ENCODE data around the gene CGB8. TPM values are rescaled to one million over a fixed set of nuclear protein-coding genes. Genes with fewer than 3 reads are reported as not detected.

Gene CGB8
- total RNA-seq, 4 donors from 2014 or later = not detected

DNA sequence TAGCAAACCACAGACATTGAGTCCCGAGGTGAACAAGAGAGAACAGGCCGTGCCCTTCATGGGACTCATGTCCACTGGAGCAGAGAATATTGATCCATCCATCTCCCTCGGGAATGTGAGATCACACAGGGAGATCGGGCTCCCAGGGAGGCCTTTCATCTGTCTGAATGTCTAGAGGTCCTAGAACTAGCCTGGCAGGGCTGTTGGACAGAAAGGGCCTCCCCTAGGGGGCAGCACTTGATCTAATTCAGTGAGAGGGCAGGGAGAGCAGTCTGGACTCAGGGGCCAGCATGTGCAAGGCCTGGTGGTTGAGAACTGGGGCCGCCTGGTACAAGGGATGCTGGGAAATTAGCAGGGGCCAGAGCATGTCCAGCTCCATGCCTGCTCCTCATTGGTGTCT lies 50.9 kb downstream of the CGB8 start:
- H3K36me3 ChIP-seq = peaks cover 0 to 35% (median 0%) of the 10 kb centered on the region in 3 donors

More for the DNA sequence above, 50.9 kb downstream of the CGB8 start:
- Histone ChIP-seq H3K4me3 (no peak overlapping the region), H3K27me3 (no peaks in the 10 kb centered on the region), H3K9me3 (no peaks in the 10 kb centered on the region), H3K4me1 (peaks cover 0 to 17% (median 11%) of the 10 kb centered on the region in 4 donors), H3K27ac (no peak overlapping the region)
- 71 to 86% methylated on average over 5 of the region's 5 CpGs for WGBS, 2 donors
- DNase-seq (ENCODE audit: low spot score in 2 of 2) = no peak
- TF ChIP-seq, protein P1, sequence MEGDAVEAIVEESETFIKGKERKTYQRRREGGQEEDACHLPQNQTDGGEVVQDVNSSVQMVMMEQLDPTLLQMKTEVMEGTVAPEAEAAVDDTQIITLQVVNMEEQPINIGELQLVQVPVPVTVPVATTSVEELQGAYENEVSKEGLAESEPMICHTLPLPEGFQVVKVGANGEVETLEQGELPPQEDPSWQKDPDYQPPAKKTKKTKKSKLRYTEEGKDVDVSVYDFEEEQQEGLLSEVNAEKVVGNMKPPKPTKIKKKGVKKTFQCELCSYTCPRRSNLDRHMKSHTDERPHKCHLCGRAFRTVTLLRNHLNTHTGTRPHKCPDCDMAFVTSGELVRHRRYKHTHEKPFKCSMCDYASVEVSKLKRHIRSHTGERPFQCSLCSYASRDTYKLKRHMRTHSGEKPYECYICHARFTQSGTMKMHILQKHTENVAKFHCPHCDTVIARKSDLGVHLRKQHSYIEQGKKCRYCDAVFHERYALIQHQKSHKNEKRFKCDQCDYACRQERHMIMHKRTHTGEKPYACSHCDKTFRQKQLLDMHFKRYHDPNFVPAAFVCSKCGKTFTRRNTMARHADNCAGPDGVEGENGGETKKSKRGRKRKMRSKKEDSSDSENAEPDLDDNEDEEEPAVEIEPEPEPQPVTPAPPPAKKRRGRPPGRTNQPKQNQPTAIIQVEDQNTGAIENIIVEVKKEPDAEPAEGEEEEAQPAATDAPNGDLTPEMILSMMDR (IDR thresholded peaks at IDR 0.05) = no peak
- no peak for TF ChIP-seq EP300 (IDR thresholded peaks at IDR 0.05)
- TF ChIP-seq POLR2A (IDR thresholded peaks at IDR 0.05) = no peak

Small RNA genes lying within 50 kb of the gene (small RNA-seq; reads per million reads assigned to genes)
- gene MIR6798 = not detected
- not detected for gene RN7SL708P

Other genes starting within 250 kb of the CGB8 start
- 100 to 1,000 TPM in 1 of 4 donors, 10 to 100 TPM in 3; 75.8 to 108 (median 88.3) TPM for gene BCAT2, start 238.1 kb downstream of the CGB8 start, total RNA-seq
- gene HSD17B14, start 212.6 kb downstream of the CGB8 start, total RNA-seq = 10 to 100 TPM; 20.1 to 34.5 (median 26.3) TPM
- gene PLEKHA4, start 180.5 kb downstream of the CGB8 start, total RNA-seq = 100 to 1,000 TPM; 211 to 444 (median 282) TPM
- 100 to 1,000 TPM in 2 of 4 donors, 10 to 100 TPM in 2; 81.0 to 171 (median 101) TPM for gene PPP1R15A, start 176.7 kb downstream of the CGB8 start, total RNA-seq
- 1 to 10 TPM in 1 of 4 donors, under 1 TPM in 2, not detected in 1; 0.22 to 2.5 (median 0.60) TPM for gene TULP2, start 150.4 kb downstream of the CGB8 start, total RNA-seq
- 100 to 1,000 TPM; 220 to 352 (median 287) TPM for gene NUCB1, start 148.8 kb downstream of the CGB8 start, total RNA-seq
- 1 to 10 TPM in 1 of 4 donors, not detected in 3; 1.2 TPM for gene DHDH, start 115.4 kb downstream of the CGB8 start, total RNA-seq
- 10 to 100 TPM; 31.4 to 61.2 (median 38.4) TPM for gene BAX, start 94.2 kb downstream of the CGB8 start, total RNA-seq
- 1,000 to 10,000 TPM; 5,480 to 8,362 (median 5,857) TPM for gene FTL, start 83.8 kb downstream of the CGB8 start, total RNA-seq
- 10 to 100 TPM; 28.8 to 42.0 (median 31.0) TPM for gene GYS1, start 55.8 kb downstream of the CGB8 start, total RNA-seq
- 100 to 1,000 TPM in 1 of 4 donors, 10 to 100 TPM in 3; 69.2 to 120 (median 78.5) TPM for gene RUVBL2, start 55.2 kb downstream of the CGB8 start, total RNA-seq
- 1 to 10 TPM in 1 of 4 donors, not detected in 3; 2.6 TPM for gene LHB, start 32.0 kb downstream of the CGB8 start, total RNA-seq
- gene CGB3, start 24.8 kb downstream of the CGB8 start, total RNA-seq = not detected
- gene CGB2, start 17.2 kb downstream of the CGB8 start, total RNA-seq = not detected
- not detected for gene CGB1, start 12.2 kb downstream of the CGB8 start, total RNA-seq
- not detected for gene CGB5, start 5.3 kb downstream of the CGB8 start, total RNA-seq
- not detected for gene CGB7, start 8.6 kb upstream of the CGB8 start, total RNA-seq
- gene NTF4, start 15.7 kb upstream of the CGB8 start, total RNA-seq = not detected
- gene KCNA7, start 23.6 kb upstream of the CGB8 start, total RNA-seq = not detected
- 100 to 1,000 TPM; 286 to 444 (median 400) TPM for gene SNRNP70, start 36.3 kb upstream of the CGB8 start, total RNA-seq
- gene LIN7B, start 65.3 kb upstream of the CGB8 start, total RNA-seq = 10 to 100 TPM; 15.7 to 24.9 (median 19.6) TPM
- 1 to 10 TPM in 3 of 4 donors, not detected in 1; 1.0 to 7.8 (median 5.0) TPM for gene C19orf73, start 70.0 kb upstream of the CGB8 start, total RNA-seq
- 1 to 10 TPM; 1.8 to 6.7 (median 3.5) TPM for gene PPFIA3, start 70.4 kb upstream of the CGB8 start, total RNA-seq
- gene HRC, start 106.3 kb upstream of the CGB8 start, total RNA-seq = 1 to 10 TPM in 3 of 4 donors, under 1 TPM in 1; 0.60 to 4.3 (median 2.6) TPM
- gene TRPM4, start 108.7 kb upstream of the CGB8 start, total RNA-seq = 10 to 100 TPM; 12.6 to 22.4 (median 16.7) TPM